Left lung (tissue), 10 donors: ENCODE results near the gene TBXA2R. TPM values are rescaled to one million over a fixed set of nuclear protein-coding genes. Genes with fewer than 3 reads are reported as not detected.
"Not testable (repeated sequence)": the region's sequence is repeated elsewhere in the genome, so short reads cannot be mapped to it uniquely, and the experiment has no call there.

Experiments
- ATAC-seq: fragments of 200-7000 bp; cut with Tn5 transposase; one replicate; pipeline ENCODE4 v1.9.1; 2020; ENCODE audit warnings: moderate library complexity
- DNase-seq, 4 donors: peaks; one replicate each; pipeline ENCODE4 v3.0.0-alpha.2; 2013 to 2020
- H3K27ac ChIP-seq, 2 donors: fragments of 200-600 bp; sonication (generic) in 1 of 2; one replicate each; pipeline versions ENCODE4 v1.5.0 to v1.8.0; 2020 to 2021
- H3K27me3 ChIP-seq, 2 donors: fragments of 200-600 bp; sonication (generic) in 1 of 2; one replicate each; pipeline versions ENCODE4 v1.5.0 to v1.8.0; 2020 to 2021
- H3K36me3 ChIP-seq, 2 donors: fragments of 200-600 bp; sonication (generic) in 1 of 2; one replicate each; pipeline versions ENCODE4 v1.5.0 to v1.8.0; 2020 to 2021
- H3K4me1 ChIP-seq, 2 donors: fragments of 200-600 bp; one replicate each; pipeline ENCODE4 v1.8.0; 2021
- H3K4me3 ChIP-seq, 2 donors: fragments of 200-600 bp; sonication (generic) in 1 of 2; one replicate each; pipeline versions ENCODE4 v1.5.0 to v1.8.0; 2020 to 2021; ENCODE audit warnings: mild to moderate bottlenecking in 1 of 2
- H3K9me3 ChIP-seq, 2 donors: fragments of 200-600 bp; sonication (generic) in 1 of 2; one replicate each; pipeline versions ENCODE4 v1.5.0 to v1.8.0; 2020 to 2021
- intact Hi-C, 2 donors: fragments of 100-400 bp; cut with DNase I; formaldehyde crosslinking; loops; one replicate each; pipeline versions ENCODE4 v1.11.2 to v1.14.2; 2022
- polyA plus RNA-seq, 6 donors: library from polyadenylated mRNA; unstranded; fragments of 120-200 nt; gene quantifications; one replicate each; pipeline ENCODE4 v1.2.1, GENCODE V29; 2013; ENCODE audit not compliant: insufficient read length in 6 of 6
- total RNA-seq, 2 donors: library from RNA; stranded (reverse); fragmentation: NEBNext Ultra II Directional; extraction: Animal tissue kit (Norgen Biotek cat#: 25700); gene quantifications; one replicate each; pipeline ENCODE4 v1.2.1, GENCODE V29; 2021
- TF ChIP-seq, protein P1 (sequence below), 2 donors: fragments of 200-600 bp; sonication (generic) in 1 of 2; IDR thresholded peaks; one replicate each; pipeline versions ENCODE4 v1.5.0 to v1.8.0; 2021; ENCODE audit warnings: antibody characterized with exemption in 2 of 2
- donor health status: DM: no; HTN: yes; CAD: no.
- donor health status: DM: no; HTN: no; CAD: no.

TBXA2R gene
- total and polyA plus RNA-seq, 8 donors = 1.8 to 7.9 (median 3.6) TPM

DNA sequence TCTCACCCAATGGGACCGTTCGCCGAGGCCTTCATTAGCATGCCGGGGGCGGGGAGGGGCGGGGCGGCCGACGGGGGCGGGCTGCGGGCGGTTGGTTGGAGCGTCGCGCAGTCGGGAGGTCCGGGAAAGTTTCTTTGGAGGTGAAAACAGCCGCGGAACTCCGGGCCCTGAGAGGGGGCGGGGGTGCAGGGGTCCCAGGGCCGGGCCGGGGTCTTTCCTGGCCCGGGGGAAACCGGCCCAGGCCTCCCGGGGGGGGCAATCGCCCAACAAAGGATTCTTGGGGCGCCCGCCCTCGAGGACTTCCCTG is 33.9 kb downstream of the TBXA2R start, which contains the start of gene HMG20B:
TSS of gene HMG20B (plus strand) at position 90 of the 307 bp plus-strand sequence. CDS start 366 bp downstream, outside the sequence.
- DNase-seq = no peak
- Histone ChIP-seq H3K27ac (peak within 1 kb of the TSS; percentile 76 to 85), H3K36me3 (peaks cover 0 to 10% of the 10 kb centered on the region in 2 donors), H3K9me3 (no peaks in the 10 kb centered on the region), H3K4me3 (peak within 1 kb of the TSS; percentile 85 to 99), H3K4me1 (peaks cover 0 to 29% of the 10 kb centered on the region in 2 donors), H3K27me3 (no peaks in the 10 kb centered on the region)
- ATAC-seq = no peak
- TF ChIP-seq, protein P1, sequence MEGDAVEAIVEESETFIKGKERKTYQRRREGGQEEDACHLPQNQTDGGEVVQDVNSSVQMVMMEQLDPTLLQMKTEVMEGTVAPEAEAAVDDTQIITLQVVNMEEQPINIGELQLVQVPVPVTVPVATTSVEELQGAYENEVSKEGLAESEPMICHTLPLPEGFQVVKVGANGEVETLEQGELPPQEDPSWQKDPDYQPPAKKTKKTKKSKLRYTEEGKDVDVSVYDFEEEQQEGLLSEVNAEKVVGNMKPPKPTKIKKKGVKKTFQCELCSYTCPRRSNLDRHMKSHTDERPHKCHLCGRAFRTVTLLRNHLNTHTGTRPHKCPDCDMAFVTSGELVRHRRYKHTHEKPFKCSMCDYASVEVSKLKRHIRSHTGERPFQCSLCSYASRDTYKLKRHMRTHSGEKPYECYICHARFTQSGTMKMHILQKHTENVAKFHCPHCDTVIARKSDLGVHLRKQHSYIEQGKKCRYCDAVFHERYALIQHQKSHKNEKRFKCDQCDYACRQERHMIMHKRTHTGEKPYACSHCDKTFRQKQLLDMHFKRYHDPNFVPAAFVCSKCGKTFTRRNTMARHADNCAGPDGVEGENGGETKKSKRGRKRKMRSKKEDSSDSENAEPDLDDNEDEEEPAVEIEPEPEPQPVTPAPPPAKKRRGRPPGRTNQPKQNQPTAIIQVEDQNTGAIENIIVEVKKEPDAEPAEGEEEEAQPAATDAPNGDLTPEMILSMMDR (IDR thresholded peaks at IDR 0.05) = no peak
- intact Hi-C loops = no loop called here

DNA sequence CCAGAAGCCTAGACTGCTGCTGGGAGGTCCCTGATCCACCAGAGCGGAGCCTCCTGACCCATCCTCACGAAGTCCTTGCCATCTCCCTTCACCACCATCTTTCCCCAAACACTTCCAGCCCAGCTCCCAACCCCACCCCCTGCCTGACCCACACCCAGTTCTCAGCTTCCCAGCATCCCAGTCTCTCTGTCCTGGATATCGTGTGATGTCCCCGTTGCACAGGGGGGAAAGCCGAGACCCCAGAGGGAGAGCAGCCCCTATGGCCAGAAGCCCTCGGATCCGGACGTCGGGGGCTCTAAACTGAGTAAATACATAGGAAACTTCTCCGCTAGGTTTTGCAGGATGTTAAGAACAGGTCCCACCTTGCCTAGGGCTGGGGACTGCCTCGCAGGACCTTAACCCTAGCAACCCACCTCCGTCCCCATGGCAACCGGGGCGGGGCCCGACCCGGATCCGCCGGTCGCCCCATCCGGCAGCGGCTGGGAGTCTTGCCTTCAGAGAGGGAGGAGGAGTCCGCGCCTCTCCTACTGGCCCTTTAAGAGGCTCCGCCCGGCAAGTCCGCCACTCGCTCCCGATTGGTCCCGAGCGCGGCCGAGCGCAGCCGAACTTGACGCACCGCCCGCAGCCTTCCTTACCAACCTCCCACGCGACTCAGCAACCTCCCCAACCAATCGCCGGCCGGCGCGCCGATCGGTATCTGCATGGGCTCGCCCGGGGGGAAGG is 34.4 kb downstream of the TBXA2R start:
- peak overlapping the region in 1 of 2 donors; percentile 85 for H3K27ac ChIP-seq

DNA sequence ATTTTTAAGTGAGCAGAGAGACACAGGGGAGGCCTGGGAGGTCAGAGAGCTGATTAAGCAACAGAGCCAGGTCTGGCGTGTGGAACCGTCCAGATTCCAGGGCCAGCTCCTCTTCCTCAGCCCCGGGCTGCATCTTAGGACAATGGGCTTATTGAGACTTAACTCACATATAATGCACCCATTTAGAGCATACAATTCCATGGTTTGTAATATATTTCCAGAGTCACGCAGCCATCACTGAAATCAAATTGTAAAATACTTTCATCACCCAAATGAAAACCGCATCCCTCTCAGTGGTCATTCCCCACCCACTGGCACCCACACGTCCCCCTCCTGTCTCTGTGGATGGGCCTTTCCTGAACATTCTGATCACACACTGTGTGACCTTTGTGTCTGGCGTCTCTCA is 36.1 kb downstream of the TBXA2R start:
- TF ChIP-seq, protein P1 (IDR thresholded peaks at IDR 0.05) = no peak
- intact Hi-C loops = no loop called here
- Histone ChIP-seq H3K27ac (no peak overlapping the region), H3K9me3 (no peaks in the 10 kb centered on the region), H3K4me1 (peaks cover 0 to 16% of the 10 kb centered on the region in 2 donors), H3K27me3 (no peaks in the 10 kb centered on the region), H3K4me3 (no peak overlapping the region), H3K36me3 (no peaks in the 10 kb centered on the region)
- ATAC-seq (no peak), DNase-seq (no peak)

More for the DNA sequence above, 34.4 kb downstream of the TBXA2R start:
- no peaks in the 10 kb centered on the region for H3K9me3 ChIP-seq
- peaks cover 0 to 29% of the 10 kb centered on the region in 2 donors for H3K4me1 ChIP-seq
- intact Hi-C loops = no loop called here
- H3K4me3 ChIP-seq = peak overlapping the region; percentile 43 to 99
- TF ChIP-seq, protein P1 (IDR thresholded peaks at IDR 0.05) = no peak
- peaks cover 0 to 9% of the 10 kb centered on the region in 2 donors for H3K36me3 ChIP-seq
- DNase-seq = peak; percentile 99 to 100 (median 100)
- ATAC-seq = peak; percentile 96
- H3K27me3 ChIP-seq = no peaks in the 10 kb centered on the region

DNA sequence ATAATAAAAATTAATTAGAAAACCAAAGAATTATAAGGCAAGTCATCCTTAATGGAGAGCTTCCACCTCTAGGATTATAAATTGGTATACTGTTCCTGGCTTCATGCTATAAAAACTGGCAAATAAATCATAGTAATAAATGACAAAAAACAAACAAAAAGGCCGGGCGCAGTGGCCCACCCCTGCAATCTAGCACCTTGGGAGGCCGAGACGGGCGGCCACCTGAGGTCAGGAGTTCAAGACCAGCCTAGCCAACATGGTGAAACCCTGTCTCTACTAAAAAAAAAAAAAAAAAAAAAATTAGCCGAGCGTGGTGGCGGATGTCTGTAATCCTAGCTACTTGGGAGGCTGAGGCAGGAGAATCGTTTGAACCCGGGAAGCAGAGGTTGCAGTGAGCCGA is 36.6 kb downstream of the TBXA2R start:
- intact Hi-C loops, DNase-seq, ATAC-seq, H3K27me3 ChIP-seq, H3K9me3 ChIP-seq, H3K27ac ChIP-seq, H3K36me3 ChIP-seq, H3K4me3 ChIP-seq: not testable (repeated sequence)
- peaks cover 0 to 16% of the 10 kb centered on the region in 2 donors for H3K4me1 ChIP-seq

DNA sequence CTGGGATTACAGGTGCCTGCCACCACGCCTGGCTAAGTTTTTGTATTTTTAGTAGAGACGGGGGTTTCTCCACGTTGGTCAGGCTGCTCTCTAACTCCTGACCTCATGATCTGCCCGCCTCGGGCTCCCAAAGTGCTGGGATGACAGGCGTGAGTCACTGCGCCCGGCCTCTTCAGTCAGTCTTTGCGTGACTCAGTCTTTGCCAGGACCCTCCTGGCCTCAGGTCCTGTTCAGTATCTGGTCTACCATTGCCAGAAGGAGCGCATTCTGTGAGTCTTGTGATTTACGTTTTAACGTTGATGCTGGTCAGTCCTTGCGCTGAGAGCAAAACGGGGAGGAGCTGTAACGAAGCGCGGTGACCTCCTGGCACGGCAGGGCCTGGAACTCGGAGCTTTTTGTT is 41.5 kb downstream of the TBXA2R start:
- ATAC-seq = no peak
- intact Hi-C loops = no loop called here
- TF ChIP-seq, protein P1 (IDR thresholded peaks at IDR 0.05) = no peak
- Histone ChIP-seq H3K4me1 (no peaks in the 10 kb centered on the region), H3K36me3 (no peaks in the 10 kb centered on the region), H3K9me3 (no peaks in the 10 kb centered on the region), H3K4me3 (no peak overlapping the region), H3K27me3 (no peaks in the 10 kb centered on the region), H3K27ac (no peak overlapping the region)
- no peak for DNase-seq
